Measurements from ENCODE around the gene HNRNPA1.
A peak's percentile ranks its signal among the peaks of the same experiment; 100 is the strongest.
"Not testable (repeated sequence)": the region's sequence is repeated elsewhere in the genome, so short reads cannot be mapped to it uniquely, and the experiment has no call there.

The HNRNPA1 gene

GRCh38 chr12:54299515-54300224 lies 19.1 kb downstream of the HNRNPA1 start:
- no peak for DNase-seq

- DNase-seq: no peak
These were observed 19.8 kb downstream of the HNRNPA1 start for GRCh38 chr12:54300225-54300731.

GRCh38 chr12:54300732-54301427 lies 20.4 kb downstream of the HNRNPA1 start, which contains the start of gene NFE2:
TSS of gene NFE2 (minus strand) at chr12:54301015. CDS start at chr12:54295248, 5,767 bp downstream.
- DNase-seq: no peak

DNA sequence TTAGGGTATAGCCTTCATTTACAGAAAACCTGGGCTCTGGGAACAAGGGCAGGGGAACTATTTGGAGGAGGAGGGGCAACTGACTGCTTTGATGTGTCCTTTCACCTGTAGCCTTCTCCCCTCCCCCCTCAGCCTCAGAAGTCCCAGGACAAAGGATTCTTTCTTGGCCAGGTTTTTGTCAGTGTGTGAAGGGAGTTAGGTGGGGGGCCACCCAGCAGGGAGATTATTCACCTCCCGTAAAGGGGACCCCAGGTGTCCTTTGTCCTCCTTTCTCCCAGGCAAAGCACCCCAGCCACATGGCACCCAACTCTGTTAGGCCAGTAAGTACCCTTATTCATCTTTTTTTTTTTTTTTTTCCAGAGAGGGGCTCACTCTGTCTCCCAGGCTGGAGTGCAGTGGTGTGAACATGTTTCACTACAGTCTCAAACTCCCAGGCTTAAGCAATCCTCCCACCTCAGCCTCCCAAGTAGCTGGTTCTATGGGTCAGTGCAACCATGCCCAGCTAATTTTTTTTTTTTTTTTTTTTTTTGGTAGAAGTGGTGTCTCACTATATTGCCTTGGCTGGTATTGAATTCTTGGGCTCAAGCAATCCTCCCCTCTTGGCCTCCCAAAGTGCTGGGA lies 21.0 kb downstream of the HNRNPA1 start:
- DNase-seq: no peak

DNA sequence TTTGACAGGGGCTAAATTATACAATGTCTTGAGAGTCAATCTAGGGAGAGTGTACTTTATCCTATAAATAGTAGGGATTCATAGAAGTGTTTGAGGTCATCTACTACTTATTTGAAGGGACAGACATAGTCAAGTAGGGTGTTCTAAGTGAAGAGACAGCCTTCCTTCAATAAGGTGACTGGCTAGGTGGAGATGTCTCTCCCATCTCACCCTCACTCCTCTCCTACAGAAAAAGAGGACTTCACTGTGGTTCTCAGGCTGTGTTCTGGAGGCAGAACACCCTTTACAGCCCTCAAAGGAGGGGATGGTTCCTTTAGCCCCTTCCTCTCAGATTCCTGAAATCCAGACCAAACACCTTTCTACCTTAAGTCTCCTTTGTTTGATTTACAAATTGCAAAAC lies 23.1 kb downstream of the HNRNPA1 start:
- no peak for DNase-seq

DNA sequence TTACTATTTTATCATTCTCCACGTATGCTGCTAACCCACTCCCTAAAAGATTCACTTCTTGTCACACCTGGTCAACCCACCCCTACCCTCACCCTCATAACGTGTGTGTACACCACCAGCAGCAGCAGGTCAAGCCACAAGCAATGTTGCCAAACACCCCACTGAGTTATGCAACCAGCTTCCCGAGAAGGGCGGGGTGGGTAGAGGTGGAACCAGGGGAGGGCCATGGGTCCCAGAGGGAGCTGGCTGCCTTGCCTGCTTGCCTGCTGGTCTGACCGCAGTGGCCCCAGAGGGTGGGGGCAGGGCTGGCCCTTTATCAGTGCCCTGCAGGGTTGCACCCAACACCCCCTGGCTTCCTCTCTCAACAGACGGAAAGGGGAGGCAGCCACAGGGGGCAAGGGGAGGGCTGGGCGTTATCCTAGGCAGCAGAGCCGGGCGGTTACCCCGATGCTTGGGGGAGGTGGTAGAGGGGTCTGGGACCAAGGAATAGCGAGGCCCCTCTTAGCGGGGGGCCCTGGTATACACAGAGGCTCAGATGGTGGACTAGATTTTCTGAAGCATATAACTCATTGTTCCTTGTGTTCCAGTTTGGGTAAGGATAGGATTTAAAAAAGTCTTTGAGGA lies 23.8 kb downstream of the HNRNPA1 start:
- no peak for DNase-seq

- DNase-seq: no peak
These were observed 26.6 kb downstream of the HNRNPA1 start for GRCh38 chr12:54306925-54307741.

DNA sequence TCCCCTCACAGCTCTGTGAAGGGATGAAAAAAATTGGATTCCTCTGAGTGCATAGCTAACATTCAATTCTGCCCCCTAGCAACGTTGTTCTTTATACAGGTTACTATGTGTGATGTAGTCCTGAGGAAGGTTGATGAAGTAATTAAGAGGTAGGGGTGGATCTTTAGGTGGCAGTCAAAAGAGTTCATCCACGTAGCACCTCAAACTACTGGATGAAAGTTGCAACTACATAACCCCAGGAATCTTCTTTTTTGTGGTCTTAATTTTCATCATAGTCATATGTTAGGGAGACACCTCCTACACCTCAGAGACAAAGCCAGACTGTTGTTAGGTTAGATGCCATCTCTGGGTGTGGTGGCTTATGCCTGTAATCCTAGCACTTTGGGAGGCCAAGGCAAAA lies 30.5 kb downstream of the HNRNPA1 start:
- no peak for DNase-seq

- not testable (repeated sequence) for DNase-seq
These were observed 31.8 kb downstream of the HNRNPA1 start for GRCh38 chr12:54312309-54312708.

GRCh38 chr12:54321363-54321762 lies 40.8 kb downstream of the HNRNPA1 start:
- no peak for DNase-seq

- peak; percentile 91 for DNase-seq
These were observed 44.3 kb downstream of the HNRNPA1 start, which contains the start of gene COPZ1 for GRCh38 chr12:54324617-54325441. TSS of gene COPZ1 (plus strand) at chr12:54325131. CDS start at chr12:54325164, 33 bp downstream.

DNA sequence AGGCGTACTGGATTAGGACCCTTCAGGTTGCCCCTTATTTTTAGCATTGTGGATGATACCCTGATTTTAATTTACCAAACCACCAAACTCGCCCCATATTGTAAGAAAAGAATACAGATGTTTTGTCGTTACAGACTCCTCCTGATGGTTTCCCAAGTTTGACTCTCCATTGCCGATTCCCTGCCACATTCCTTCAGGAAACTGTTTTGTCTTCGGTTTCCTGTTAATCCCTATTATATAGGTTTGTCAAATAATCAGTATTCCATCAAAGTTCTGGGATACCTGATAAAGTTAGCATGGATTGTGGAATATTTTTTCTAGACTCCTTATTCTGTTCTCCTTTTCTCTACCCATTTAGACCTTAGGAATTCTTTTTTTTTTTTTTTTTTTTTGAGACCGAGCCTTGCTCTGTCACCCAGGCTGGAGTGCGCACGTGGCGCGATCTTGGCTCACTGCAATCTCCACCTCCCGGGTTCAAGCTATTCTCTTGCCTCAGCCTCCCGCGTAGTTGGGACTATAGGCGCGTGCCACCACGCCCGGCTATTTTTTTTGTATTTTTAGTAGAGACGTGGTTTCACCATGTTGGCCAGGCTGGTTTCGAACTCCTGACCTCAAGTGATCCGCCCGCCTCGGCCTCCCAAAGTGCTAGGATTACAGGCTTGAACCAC lies 45.0 kb downstream of the HNRNPA1 start:
- not testable (repeated sequence) for DNase-seq

DNA sequence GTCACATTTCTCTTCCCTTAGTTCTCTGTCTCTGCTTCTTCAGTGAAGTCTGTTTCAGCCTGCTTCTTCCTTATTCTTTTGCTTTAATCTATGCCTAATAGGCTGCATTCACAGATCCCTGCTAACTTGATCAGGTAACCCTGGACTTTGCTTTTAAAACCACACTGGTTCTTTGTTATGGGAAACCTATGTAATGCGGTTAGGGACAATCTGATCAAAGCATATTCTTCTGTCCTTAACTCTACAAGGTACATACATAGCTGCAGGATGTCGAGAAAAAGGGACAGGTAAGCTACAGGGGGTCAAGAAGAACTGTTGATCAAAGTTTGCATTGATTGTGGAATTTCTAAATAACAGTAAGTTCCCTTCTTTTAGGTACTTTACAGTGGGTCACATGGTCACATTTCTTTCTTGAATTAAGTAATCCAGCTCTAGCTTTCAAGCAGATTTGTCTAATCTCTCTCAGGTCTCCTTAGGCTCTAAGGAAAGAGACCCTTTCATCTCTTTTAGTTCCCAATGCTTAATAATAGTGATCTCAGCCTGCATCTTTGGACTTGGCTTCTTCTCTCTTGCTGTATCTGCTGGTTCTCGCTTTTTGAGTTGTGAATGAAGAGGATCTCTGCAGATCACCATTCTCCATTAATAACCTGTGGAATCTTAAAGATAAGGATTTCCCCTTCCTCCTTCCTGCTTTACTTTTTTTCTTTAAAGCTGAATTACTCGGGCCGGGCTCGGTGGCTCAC lies 48.2 kb downstream of the HNRNPA1 start:
- DNase-seq: no peak

DNA sequence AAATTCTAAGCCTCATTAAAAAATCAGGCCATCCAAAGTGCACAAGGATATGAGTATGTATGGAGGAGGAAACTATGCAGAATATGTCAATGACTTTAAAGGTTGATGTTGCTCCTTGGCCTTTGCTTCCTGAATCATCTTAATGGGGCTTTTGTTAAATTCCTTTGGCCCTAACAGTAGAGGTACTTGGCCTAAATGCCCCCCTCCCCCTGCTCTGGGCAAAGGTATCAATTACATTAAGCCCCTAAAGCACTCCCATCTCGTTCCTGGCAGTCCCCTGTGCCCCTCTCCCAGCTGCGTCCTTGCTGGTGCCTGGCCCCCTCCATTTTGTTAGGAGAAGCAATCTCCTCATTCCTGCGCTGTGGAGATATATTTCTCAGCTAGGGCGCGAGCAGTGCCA lies 49.2 kb downstream of the HNRNPA1 start:
- DNase-seq: no peak

GRCh38 chr12:54330442-54330841 lies 49.9 kb downstream of the HNRNPA1 start:
- DNase-seq: no peak

DNA sequence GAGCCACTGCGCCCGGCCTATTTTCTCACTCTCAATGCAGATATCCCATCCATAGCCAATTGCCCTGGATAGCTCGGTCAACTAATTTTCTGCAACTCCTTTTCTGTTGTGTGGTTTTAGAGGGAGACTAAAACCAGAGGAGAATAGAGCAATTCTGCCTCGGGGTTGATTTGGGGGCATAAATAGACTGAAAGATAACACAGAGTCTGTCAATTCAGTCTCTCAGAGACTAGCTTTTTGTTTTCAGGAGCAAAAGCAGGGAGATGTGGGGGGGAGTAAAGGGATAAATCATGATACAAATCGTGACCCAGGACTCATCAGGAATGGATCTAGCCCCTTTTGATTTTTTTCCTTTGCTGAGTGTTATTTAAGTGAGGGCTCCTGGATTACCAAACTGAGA lies 50.9 kb downstream of the HNRNPA1 start:
- no peak for DNase-seq

DNA sequence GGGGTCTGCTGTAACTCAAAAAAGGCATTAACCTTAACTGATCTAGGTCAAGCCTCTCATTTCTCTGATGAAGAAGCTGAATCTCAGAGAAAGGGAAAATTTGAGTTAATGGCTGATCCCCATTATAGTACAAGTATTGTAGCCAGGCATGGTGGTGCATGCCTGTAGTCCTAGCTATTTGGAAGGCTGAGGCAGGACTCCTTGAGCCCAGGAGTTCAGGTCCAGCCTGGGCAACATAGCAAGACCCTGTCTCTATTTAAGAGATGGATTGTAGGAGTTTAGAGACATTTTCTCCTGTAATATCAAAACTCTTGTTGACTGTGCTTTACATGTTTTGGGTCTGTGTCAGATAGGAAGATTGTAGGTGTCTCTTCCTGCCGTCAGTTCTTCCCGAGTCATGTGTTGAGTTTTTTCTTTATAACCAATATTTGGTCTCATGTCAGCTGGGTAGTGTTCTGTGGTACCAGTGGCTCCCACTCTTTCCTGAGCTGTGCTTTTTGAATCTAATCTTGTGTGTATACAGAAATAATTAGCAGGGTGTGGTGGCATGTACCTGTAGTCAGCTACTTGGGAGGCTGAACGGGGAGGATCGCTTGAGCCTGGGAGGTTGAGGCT lies 53.0 kb downstream of the HNRNPA1 start:
- no peak for DNase-seq

Measured in effector CD8-positive, alpha-beta T cell (primary cell).